Measurements from ENCODE around the gene CLEC2L.

The CLEC2L gene

GRCh38 chr7:139523199-139523941 lies at the start of gene CLEC2L:
Gene CLEC2L, plus strand, starts transcription at chr7:139523685. Its CDS starts 243 bp downstream, at chr7:139523928.
- FAIRE-seq = no peak

DNA sequence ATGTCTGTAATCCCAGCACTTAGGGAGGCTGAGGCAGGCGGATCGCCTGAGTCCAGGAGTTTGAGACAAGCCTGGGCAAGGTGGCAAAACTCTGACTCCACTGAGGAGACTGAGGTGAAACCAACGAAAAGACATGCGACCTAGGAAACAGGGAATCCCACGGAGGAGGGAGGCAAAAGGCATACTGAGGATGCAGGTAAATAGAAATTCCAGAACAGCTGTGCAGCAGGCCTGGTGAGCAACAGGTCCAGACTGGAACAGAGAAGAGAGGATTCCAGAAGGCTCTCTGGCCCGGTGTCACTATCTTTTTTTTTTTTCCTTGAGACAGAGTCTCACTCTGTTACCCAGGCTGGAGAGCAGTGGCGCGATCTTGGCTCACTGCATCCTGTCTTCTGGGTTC lies 47.3 kb upstream of the CLEC2L start:
- no peak for FAIRE-seq

- no peak for FAIRE-seq
These were observed 46.6 kb upstream of the CLEC2L start for GRCh38 chr7:139476891-139477290.

DNA sequence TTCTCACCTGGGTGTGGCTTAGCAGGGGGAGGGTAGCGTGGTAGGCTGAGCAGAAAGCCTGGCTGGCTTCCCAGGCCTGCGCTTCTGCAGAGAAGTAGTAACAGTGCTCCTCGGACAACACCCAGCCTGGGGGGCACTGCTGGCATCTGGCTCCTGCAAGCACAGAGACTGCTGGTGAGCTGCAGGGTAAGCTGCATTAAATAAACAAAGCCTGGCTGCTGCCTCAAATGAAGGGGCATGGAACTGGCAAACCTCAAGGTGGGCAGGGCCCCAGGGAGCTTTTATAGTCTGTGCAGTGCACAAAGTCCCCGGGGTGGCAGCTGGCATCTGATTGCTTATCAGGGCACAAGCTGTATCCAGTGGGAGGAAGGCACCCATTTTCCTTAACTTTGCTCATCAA lies 43.9 kb upstream of the CLEC2L start:
- FAIRE-seq = no peak

DNA sequence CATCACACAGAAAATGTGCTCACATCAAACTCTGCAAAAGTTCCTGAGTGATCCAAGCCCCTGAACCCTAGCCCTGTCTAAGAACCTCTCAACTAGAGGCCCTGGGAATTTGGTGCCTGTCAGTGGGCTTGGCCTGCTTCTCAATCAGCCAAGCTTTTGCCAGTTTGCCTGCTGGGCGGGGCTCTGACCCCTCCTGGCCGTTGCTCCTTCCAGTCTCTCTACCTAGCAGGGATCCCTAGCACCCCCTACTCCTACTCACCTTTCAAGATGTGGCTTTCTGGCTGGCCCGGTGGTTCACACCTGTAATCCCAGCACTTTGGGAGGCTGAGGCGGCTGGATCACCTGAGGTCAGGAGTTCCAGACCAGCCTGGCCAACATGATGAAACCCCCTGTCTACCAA lies 42.1 kb upstream of the CLEC2L start:
- FAIRE-seq = no peak

- no peak for FAIRE-seq
These were observed 41.4 kb upstream of the CLEC2L start for GRCh38 chr7:139482122-139482521.

DNA sequence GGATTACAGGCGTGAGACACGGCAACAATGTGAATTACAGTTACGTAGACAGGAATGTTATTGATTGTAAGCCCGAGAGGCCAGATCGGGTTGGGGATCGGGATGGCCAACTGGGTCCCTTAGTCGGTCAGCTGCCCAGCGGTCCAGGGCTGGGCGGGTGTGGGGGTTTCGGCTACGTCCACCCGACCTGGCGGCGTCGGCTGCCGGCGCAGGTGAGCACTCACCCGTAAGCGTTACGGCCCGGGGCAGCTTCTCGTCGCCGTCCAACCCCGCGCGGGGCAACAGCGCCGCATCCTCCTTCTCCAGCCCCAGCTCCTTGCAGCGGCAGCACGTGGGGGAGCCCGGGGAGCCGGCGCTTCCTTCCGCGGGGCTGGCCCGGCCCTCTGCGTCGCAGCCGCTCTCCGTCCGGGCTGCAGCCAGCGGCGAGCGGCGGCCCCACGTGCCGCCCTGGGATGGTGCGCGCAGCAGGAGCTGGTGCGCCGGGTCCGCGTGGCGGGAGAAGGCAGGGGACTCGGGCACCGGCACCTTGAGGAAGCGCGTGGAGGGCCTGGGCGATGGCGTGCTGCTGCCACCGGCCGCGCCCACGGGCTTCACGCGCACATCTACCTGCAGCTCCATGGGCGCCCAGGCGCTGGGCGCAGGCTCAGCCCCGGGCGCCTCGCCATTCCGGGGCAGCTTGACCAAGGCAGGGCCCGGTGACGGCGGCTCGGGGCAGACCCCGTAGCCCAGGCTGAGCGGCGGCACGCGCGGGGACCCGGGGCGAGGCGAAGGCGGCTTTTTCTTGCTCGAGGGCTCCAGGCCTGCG lies 40.6 kb upstream of the CLEC2L start:
- no peak for FAIRE-seq

DNA sequence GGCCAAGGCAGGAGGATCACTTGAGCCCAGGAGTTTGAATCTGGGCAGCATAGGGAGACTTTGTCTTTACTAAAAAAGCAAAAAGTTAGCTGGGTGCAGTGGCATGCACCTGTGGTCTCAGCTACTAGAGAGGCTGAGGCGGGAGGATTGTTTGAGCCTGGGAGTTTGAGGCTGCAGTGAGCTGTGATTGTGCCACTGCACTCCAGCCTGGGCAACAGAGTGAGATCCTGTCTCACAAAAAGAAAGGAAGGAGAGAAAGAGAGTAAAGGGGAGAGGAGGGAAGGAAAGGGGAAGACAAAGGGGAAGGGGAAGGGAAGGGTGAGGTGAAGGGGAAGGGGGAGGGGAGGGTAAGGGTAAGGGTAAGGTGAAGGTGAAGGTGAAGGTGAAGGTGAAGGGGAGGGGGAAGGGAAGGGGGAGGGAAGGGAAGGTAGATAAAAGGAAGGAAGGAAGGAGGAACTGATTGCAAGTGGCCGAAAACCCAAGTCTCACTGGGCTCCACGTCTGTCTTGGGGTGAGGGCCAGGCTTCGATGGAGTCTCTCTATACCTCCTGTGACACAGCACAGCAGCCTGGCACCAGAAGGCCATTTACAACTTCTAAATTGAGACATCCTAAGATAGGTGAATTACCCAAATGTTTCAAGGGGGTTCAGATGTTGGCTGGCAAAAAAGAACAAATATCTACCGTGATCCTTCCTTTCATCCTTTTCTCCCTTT lies 36.0 kb upstream of the CLEC2L start:
- no peak for FAIRE-seq

DNA sequence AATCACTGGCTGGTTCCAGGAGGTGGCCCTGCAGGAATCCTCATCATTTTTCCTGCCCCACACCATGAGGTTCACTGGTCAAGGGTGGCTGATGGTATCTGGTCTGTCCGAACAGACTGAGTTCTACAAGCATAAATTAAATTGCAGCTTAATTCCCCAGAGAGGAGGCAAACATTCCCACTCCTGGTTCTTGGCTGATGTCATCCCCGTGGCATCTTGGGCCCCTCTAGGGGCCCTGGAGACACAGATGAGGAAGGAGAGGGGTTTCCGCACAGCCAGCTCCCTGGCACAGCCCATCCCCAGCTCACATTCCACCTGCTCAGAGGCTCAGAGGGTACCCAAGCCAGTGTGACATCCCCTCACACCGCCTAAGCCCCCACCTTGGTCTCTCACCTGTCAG lies 34.7 kb upstream of the CLEC2L start:
- FAIRE-seq = no peak

- no peak for FAIRE-seq
These were observed 33.4 kb upstream of the CLEC2L start for GRCh38 chr7:139490130-139490529.

DNA sequence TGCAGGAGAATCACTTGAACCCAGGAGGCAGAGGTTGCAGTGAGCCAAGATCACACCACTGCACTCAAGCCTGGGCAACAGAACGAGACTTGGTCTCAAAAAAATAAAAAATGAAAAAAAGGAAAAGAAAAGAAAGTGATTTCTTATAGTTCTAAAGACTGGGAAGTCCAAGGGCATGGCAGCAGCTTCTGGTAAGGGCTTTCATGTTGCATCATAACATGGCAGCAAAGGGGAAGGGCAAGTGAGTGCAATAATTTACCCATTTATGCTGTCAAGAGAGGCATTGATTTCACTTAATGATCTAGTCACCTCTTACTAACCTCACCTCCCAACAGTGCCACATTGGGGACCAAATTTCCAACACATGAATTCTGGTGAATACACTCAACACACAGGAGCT lies 31.2 kb upstream of the CLEC2L start:
- no peak for FAIRE-seq

GRCh38 chr7:139494835-139495579 lies 28.5 kb upstream of the CLEC2L start:
- no peak for FAIRE-seq

- FAIRE-seq = no peak
These were observed 27.8 kb upstream of the CLEC2L start for GRCh38 chr7:139495580-139496125.

- FAIRE-seq = no peak
These were observed 27.0 kb upstream of the CLEC2L start for GRCh38 chr7:139496528-139496927.

DNA sequence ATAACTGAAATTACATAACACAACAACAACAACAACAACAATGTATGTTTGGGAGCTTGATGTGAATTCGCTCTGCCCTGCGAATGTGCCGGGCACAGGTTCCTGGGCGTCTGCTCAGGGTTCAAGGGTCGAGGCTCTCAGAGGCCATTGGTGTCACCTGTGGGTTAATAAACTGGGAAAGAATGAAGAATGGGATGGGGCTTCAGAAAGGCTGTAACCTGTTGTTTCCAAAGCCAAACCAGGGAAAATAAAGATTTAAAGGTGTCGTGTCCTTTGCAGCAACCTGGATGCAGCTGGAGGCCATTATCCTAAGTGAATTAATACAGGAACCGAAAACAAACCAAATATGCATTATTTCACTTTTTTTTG lies 22.7 kb upstream of the CLEC2L start:
- no peak for FAIRE-seq

DNA sequence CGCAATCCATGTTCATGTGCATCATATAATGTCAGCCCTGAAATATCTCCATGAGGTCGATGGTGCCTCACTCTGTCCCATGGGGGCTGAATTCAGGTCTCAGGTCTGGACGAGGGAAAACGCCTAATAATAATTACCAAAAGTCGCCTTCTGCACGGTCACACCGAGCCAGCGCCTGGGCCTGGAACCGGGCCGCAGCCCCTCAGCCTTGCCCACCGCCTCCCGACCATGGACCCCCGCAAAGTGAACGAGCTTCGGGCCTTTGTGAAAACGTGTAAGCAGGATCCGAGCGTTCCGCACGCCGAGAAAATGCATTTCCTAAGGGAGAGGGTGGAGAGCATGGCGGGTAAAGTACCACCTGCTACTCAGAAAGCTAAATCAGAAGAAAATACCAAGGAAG lies 21.3 kb upstream of the CLEC2L start:
- FAIRE-seq = no peak

GRCh38 chr7:139505563-139505962 lies 17.9 kb upstream of the CLEC2L start:
- FAIRE-seq = no peak

DNA sequence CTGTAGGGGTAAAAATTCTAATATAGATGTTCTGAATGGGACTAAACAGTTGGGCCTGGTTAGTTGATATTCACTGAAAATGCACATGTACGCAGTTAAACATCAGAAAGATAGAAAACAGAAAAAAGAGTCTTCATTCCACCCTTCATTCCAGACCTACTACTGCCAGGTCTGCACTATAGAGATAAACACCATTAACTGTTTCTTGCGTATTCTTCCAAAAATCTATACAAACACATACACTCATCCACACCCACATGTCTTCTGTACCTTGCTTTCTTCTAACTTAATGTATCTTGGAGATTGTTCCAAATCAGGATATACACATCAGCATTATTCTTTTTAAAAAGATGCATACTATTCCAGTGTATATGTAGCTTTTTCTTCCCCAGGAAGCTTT lies 13.9 kb upstream of the CLEC2L start:
- no peak for FAIRE-seq

DNA sequence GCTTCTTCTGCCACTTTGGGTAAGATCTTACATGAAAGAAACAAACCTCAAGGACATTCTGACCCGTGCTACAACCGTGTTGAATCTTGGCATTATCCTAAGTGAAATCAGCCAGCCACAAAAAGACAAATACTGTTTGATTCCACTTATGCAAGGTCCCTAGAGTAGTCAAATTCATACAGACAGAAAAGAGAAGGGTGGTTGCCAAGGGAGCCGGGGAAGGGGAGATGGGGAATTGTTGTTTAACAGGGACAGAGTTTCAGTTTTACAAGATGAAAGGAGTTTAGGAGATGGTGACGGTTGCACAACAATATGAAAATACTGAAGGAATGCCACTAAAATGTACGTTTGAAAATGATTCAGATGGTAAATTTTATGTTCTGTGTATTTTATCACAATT lies 12.2 kb upstream of the CLEC2L start:
- no peak for FAIRE-seq

DNA sequence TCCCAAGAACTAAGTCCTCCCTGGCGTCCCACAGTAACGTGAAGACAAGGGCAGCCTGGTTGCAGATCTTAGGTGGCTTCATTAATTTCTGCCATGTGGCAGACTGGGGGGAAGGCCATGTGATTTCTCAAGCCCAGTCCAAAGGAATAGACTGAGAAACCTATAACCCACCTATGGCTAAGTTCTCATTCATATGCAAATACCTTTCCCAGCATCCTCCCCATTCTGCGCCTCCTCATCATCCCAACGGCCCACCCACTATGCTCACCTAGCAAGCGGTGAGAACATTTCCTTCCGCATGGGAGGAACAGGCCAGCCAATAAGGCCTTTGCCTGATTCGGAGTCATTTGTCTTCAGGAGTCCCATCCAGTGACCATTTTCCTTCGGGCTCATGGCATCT lies 8.2 kb upstream of the CLEC2L start:
- FAIRE-seq = no peak

DNA sequence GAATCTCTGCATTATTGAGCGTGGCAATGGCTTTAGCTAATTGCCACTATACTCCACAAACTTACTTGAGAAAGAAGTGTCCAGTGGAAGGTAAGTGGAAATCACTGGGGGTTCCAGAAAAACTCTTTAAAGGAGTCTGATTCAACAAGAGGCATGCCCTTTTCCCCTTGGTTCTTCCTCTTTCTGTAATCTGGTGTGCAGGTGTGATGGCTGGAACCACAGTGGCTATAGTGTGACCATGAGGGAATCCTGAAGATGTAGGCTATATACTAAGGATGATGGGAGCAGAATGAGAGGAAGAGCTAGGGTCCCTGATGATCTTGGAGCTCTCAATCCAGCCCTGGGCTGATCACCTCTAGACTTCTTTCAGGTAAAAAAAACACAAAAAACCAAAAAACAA lies 2.0 kb upstream of the CLEC2L start:
- FAIRE-seq = no peak

DNA sequence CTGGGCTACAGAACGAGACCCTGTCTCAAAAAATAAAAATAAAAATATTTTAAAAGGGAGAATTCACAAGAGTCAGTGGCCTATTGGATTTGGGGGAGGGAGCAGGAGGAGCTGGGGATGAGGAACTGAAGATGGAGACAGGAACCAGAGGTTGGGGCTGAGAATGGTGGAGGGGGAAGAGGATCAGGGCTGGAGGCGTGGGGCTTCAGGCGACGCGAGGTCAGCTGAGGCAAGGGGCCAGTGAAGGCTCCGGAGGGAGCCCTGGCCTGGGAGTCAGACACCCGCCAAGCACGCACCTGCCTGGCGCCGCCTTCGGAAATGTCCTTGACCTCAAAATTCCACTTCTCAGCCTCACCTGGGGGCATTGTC lies 671 bp upstream of the CLEC2L start:
- no peak for FAIRE-seq

Measured in TTC549 (cell line).